ENCODE measurements around the gene HNRNPA1.
"Not testable (repeated sequence)": the region's sequence is repeated elsewhere in the genome, so short reads cannot be mapped to it uniquely, and the experiment has no call there.

HNRNPA1 gene

GRCh38 chr12:54280468-54281260 is at the start of gene HNRNPA1:
HNRNPA1 (plus strand) TSS chr12:54280726; CDS start chr12:54280808, 82 bp downstream.
- peak; percentile 83 to 86 for ATAC-seq

- not testable (repeated sequence) for ATAC-seq
Observed at GRCh38 chr12:54231269-54231668, 49.3 kb upstream of the HNRNPA1 start.

- no peak for ATAC-seq
Observed at GRCh38 chr12:54232790-54233189, 47.7 kb upstream of the HNRNPA1 start.

- no peak for ATAC-seq
Observed at GRCh38 chr12:54238531-54238930, 42.0 kb upstream of the HNRNPA1 start.

GRCh38 chr12:54239620-54240019 is 40.9 kb upstream of the HNRNPA1 start:
- ATAC-seq, result no peak

- ATAC-seq, result no peak
Observed at GRCh38 chr12:54240129-54240528, 40.4 kb upstream of the HNRNPA1 start.

- peak; percentile 32 to 64 for ATAC-seq
Observed at GRCh38 chr12:54240971-54241588, 39.4 kb upstream of the HNRNPA1 start.

- no peak for ATAC-seq
Observed at GRCh38 chr12:54246011-54246641, 34.4 kb upstream of the HNRNPA1 start.

- no peak for ATAC-seq
Observed at GRCh38 chr12:54249489-54249888, 31.0 kb upstream of the HNRNPA1 start.

- ATAC-seq, result peak in 1 of 2 donors; percentile 65
Observed at GRCh38 chr12:54251667-54252284, 28.8 kb upstream of the HNRNPA1 start.

GRCh38 chr12:54253240-54253639 is 27.3 kb upstream of the HNRNPA1 start:
- ATAC-seq, result no peak

- no peak for ATAC-seq
Observed at GRCh38 chr12:54257332-54257731, 23.2 kb upstream of the HNRNPA1 start.

- no peak for ATAC-seq
Observed at GRCh38 chr12:54258201-54258681, 22.3 kb upstream of the HNRNPA1 start.

GRCh38 chr12:54259194-54260011 is 21.1 kb upstream of the HNRNPA1 start:
- peak; percentile 83 to 85 for ATAC-seq

GRCh38 chr12:54261815-54262402 is 18.6 kb upstream of the HNRNPA1 start:
- ATAC-seq, result no peak

- ATAC-seq, result no peak
Observed at GRCh38 chr12:54262403-54262925, 18.1 kb upstream of the HNRNPA1 start.

- ATAC-seq, result no peak
Observed at GRCh38 chr12:54265364-54265812, 15.1 kb upstream of the HNRNPA1 start.

GRCh38 chr12:54266852-54267251 is 13.7 kb upstream of the HNRNPA1 start:
- no peak for ATAC-seq

GRCh38 chr12:54270345-54270744 is 10.2 kb upstream of the HNRNPA1 start:
- peak; percentile 73 to 76 for ATAC-seq

GRCh38 chr12:54272214-54272613 is 8.3 kb upstream of the HNRNPA1 start:
- peak; percentile 44 to 69 for ATAC-seq

- no peak for ATAC-seq
Observed at GRCh38 chr12:54273981-54274380, 6.5 kb upstream of the HNRNPA1 start.
